NT2/D1 (cell line): ENCODE data around the gene MRFAP1L1.

Experiments used
- SUZ12 ChIP-seq: IDR thresholded peaks from 2 replicates; pipeline ENCODE4 v1.6.1; 2011; ENCODE audit not compliant: insufficient read length, insufficient read depth; ENCODE audit errors: extremely low read depth
- YY1 ChIP-seq: IDR thresholded peaks from 2 replicates; pipeline ENCODE4 v1.6.1; 2011; ENCODE audit not compliant: insufficient read length, insufficient read depth

- no peak for TF ChIP-seq YY1
- no peak for TF ChIP-seq SUZ12
Observed at GRCh38 chr4:6696611-6697010, 13.1 kb downstream of the MRFAP1L1 start.
